GM13976 (cell line): ENCODE results near the gene FGF14.
A peak's percentile ranks its signal among the peaks of the same experiment; 100 is the strongest.

Source experiments
- DNase-seq: peaks from one replicate; pipeline ENCODE4 v3.0.0; 2012; ENCODE audit warnings: low spot score
- in situ Hi-C: fragments of 300-500 bp; cut with MboI; formaldehyde crosslinking; loops from one replicate; pipeline ENCODE4 v1.12.0; 2022; ENCODE audit warnings: low sequenced_read_pairs, mixed read lengths, inconsistent platforms; ENCODE audit not compliant: unreplicated experiment
- TF ChIP-seq, protein P1 (sequence below): IDR thresholded peaks from 2 replicates; pipeline ENCODE4 v1.5.1; 2012; ENCODE audit warnings: borderline replicate concordance, mild to moderate bottlenecking; ENCODE audit not compliant: insufficient read depth; ENCODE audit errors: extremely low read depth, missing control alignments, control extremely low read depth

Gene FGF14

DNA sequence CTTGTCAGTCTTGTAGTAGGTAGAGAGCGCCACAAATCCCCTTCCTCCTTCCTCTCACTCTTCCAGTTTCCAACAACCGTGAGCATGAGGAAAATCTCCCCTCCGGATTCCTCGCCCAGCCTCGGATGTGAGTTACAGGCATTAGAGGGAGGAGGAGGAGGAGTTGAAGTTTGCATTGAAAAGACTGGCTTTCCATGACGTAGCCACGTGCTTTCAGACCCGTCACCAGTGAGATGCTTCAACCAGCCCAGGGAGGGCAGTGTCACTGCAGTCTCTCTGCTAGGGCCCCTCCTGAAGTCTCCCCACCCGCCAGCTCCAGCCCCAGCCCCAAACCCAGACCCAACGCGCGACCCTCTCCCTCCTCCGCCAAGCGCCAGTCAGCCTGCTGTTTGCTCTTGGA lies 442 bp upstream of the FGF14 start:
- TF ChIP-seq, protein P1, sequence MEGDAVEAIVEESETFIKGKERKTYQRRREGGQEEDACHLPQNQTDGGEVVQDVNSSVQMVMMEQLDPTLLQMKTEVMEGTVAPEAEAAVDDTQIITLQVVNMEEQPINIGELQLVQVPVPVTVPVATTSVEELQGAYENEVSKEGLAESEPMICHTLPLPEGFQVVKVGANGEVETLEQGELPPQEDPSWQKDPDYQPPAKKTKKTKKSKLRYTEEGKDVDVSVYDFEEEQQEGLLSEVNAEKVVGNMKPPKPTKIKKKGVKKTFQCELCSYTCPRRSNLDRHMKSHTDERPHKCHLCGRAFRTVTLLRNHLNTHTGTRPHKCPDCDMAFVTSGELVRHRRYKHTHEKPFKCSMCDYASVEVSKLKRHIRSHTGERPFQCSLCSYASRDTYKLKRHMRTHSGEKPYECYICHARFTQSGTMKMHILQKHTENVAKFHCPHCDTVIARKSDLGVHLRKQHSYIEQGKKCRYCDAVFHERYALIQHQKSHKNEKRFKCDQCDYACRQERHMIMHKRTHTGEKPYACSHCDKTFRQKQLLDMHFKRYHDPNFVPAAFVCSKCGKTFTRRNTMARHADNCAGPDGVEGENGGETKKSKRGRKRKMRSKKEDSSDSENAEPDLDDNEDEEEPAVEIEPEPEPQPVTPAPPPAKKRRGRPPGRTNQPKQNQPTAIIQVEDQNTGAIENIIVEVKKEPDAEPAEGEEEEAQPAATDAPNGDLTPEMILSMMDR = no peak
- DNase-seq = peak; percentile 46
- in situ Hi-C loops = no loop called here

DNA sequence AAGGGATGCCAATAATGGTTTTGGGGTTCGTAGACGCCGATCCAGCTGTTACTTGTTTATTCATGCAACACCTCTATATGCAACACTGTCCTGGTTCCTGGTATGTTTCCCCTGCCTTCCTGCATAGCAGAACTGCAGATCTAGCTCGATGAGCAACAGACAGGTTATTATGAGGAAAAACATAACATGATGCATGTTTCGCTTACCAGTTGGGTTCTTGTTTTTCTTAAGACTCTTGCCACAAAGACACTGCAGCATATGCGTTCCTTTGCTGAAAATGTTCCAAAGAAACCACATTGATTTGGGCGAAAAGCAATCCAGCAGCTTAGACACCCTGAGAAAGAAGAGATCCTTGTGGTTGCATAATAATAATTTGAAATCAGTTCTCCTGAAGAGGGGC lies 583 bp downstream of the FGF14 start:
- TF ChIP-seq, protein P1 = no peak
- in situ Hi-C loops = no loop called here
- peak; percentile 31 for DNase-seq

DNA sequence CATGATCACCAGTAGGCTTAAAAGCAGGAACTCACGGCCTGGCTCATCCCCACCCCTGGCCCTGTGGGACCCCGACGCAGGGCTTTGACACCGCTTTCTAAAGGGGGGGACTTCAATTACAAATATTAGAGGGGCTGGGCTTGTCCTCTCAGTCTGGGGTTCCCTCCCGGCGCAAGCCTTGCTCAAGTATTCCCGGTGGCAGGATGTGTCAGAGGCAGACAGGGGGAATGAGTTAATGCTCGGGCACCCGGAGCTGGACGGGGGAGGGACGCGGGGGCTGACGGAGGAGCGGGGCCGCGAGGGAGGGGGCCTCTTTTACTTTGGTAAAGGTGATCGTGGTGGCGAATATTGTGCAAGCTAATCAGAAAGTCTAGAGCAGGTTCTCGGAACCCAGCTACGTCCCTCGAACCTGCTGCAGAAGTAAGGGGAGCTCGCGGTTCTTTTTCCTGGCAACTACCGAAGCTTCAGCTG lies 1.1 kb downstream of the FGF14 start:
- in situ Hi-C loops = no loop called here
- TF ChIP-seq, protein P1 = no peak
- DNase-seq = no peak

DNA sequence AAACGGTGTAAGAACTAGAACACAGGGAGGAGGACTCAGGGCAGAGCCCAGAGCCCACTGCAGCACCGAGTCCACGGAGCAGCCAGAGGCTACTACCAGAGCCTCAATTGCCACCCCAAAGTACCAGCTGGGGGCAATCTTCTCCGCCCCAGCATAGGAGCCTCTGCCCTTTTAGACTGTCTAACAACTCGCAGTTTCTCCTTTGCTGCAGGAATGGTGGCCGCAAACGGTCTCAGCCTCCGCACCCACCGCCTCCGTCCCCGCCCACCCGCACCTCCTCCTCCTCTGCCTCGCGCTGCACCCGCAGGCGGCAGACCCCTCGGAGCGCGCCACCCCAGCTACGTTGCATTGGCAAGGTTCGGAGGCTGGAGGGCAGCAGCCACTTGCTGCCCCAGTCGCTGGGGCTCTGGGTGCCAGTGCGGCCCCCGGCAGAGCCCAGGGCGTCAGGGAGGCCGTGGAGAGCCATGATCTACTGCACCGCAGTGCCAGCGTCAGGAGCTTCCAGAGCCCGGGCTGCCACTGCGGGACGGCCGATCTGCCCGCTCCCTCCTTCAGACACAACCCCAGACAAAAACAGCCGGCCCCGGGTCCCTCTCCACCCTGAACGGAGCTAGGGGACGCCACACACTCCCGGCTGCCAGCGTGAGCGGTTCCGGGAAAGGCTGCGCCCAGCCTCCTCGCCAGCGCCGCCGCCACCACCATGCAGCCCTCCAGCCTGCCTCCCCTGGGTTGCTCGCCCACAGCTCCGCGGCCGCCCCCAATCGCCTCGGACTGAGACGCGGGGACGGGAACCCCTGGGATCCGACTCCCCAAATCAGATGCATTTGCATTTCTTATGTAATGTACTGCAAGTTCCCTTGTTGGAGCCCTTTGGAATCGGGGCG lies 1.8 kb downstream of the FGF14 start:
- TF ChIP-seq, protein P1 = no peak
- DNase-seq = peak; percentile 39
- in situ Hi-C loops = no loop called here

DNA sequence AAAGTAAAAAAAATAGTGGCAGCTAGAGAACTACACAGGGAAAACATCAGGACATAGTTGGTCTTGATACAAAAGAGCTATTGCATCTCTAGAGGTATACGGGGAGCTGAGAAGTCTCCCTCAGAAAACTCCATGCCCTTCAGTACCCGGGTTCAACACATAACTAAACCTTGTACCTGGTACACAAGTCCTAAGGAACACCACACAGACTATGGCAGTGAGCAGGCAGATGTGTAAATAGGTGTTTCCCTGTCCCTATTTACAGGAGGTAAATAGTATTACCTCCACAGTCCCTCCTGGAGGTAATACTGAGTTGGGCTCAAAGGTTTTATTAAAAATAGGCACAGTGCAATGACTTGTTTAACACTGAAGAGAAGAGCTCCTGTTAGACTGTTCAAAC lies 5.9 kb downstream of the FGF14 start:
- in situ Hi-C loops = no loop called here
- TF ChIP-seq, protein P1 = no peak
- DNase-seq = no peak

DNA sequence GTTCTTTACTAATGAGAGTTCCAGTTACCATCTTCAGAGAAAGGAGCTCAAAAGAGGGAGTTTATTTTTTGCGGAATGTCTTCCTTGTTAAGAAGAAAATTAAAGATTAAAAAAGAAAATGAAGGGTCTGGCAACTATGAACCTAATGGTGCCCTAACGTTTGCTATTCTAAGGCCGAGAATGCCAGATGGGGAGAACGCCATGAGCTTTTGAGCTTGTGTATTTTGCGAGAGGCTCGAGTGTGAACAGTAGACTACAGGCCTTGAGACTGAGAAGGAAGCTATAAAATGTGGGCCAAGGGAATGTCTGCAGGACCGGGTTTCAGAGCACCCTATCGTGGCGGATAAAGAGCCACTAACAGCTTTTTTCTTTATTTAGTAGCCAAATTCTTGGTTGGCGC lies 6.7 kb downstream of the FGF14 start:
- TF ChIP-seq, protein P1 = no peak
- in situ Hi-C loops = no loop called here
- no peak for DNase-seq
